Right atrium auricular region (tissue), 2 donors: ENCODE results near the gene MLC1. TPM values are rescaled to one million over a fixed set of nuclear protein-coding genes. Genes with fewer than 3 reads are reported as not detected.

ENCODE experiments used
- DNase-seq: peaks from one replicate; pipeline ENCODE4 v3.0.0-alpha.2; 2019; ENCODE audit warnings: low spot score
- H3K27ac ChIP-seq, 2 donors: fragments of 200-600 bp; sonication (generic); 1 replicate in 1 of 2; 2 replicates in 1 of 2; pipeline ENCODE4 v1.5.1; 2016 to 2019
- H3K27me3 ChIP-seq, 2 donors: fragments of 200-600 bp; sonication (generic); one replicate each; pipeline versions ENCODE4 v1.5.1 to v1.6.0; 2017 to 2019
- H3K36me3 ChIP-seq: fragments of 200-600 bp; sonication (generic); one replicate; pipeline ENCODE4 v1.5.1; 2016
- H3K4me1 ChIP-seq, 2 donors: fragments of 200-600 bp; sonication (generic); one replicate each; pipeline versions ENCODE4 v1.5.1 to v1.6.0; 2017 to 2019
- H3K4me3 ChIP-seq, 2 donors: fragments of 200-600 bp; sonication (generic); 1 replicate in 1 of 2; 2 replicates in 1 of 2; pipeline ENCODE4 v1.5.1; 2017 to 2019; ENCODE audit warnings: mild to moderate bottlenecking in 1 of 2, moderate library complexity in 1 of 2
- H3K9me3 ChIP-seq, 2 donors: fragments of 200-600 bp; sonication (generic); one replicate each; pipeline ENCODE4 v1.5.1; 2019
- total RNA-seq, 2 donors: library from RNA; depleted of rRNA; stranded (reverse); fragments of >200 nt; gene quantifications; one replicate each; pipeline ENCODE4 v1.1.0, GENCODE V29; 2016
- TF ChIP-seq, protein P1 (sequence below), 2 donors: fragments of 200-600 bp; sonication (generic); IDR thresholded peaks; one replicate each; pipeline ENCODE4 v1.5.1; 2019; ENCODE audit warnings: antibody characterized with exemption in 2 of 2

Gene MLC1
- total RNA-seq, 2 donors from 2014 or later, result 0.71 TPM; not detected in 1

DNA sequence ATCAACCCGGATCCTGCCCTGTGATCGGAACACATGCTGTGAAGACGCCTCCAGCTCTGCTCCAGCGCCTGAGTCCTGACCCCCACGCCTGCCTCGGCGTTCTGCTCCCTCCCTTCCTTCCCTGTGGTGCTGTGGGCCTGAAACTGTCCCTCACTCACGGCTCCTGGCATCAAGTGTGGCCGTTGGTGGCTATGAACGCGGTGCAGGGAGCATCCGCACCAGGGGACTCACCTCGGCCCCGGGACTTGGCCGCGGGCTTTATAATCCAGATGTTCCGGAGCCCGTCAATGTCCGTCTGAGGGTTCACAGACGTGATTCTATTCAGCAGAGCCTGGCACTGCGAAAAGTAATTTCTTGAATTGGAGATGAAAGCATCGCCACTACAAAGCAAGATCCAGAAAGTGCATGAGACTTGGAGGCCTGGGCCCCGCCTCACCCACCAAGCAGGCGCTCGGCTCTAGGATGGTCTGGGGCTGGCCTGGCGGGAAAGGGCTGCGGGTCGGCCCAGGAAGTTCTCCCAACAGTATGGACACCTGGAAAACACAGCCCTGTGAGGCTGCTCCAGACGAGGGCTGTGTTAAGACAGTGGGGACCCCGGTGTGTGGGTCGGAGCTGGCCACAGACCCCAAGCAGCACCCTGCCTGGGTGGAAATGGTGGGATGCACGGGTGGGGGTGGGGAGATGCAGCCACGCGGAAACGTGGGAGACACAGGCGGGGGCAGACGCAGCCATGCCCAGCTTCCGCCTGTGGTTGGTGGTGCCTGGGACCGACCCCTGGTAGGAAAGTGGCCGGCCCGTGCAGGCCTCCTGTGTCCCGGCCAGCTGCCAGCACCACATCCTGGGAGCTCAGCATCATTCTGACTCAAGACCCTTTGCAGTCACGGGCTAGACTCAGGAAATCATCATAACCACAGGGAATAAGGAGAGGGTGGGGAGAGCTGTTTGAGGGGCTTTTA, 50.8 kb downstream of the MLC1 start:
- Histone ChIP-seq H3K9me3 (peaks cover 0 to 14% of the 10 kb centered on the region in 2 donors), H3K27ac (no peak overlapping the region), H3K36me3 (no peaks in the 10 kb centered on the region), H3K27me3 (no peaks in the 10 kb centered on the region), H3K4me1 (peaks cover 0 to 11% of the 10 kb centered on the region in 2 donors), H3K4me3 (no peak overlapping the region)
- TF ChIP-seq, protein P1, sequence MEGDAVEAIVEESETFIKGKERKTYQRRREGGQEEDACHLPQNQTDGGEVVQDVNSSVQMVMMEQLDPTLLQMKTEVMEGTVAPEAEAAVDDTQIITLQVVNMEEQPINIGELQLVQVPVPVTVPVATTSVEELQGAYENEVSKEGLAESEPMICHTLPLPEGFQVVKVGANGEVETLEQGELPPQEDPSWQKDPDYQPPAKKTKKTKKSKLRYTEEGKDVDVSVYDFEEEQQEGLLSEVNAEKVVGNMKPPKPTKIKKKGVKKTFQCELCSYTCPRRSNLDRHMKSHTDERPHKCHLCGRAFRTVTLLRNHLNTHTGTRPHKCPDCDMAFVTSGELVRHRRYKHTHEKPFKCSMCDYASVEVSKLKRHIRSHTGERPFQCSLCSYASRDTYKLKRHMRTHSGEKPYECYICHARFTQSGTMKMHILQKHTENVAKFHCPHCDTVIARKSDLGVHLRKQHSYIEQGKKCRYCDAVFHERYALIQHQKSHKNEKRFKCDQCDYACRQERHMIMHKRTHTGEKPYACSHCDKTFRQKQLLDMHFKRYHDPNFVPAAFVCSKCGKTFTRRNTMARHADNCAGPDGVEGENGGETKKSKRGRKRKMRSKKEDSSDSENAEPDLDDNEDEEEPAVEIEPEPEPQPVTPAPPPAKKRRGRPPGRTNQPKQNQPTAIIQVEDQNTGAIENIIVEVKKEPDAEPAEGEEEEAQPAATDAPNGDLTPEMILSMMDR (IDR thresholded peaks at IDR 0.05), result no peak
- DNase-seq, result no peak

GRCh38 chr22:50032941-50033601, 52.2 kb downstream of the MLC1 start:
- no peak overlapping the region for H3K27ac ChIP-seq
- H3K4me3 ChIP-seq, result no peak overlapping the region
- no peak for DNase-seq
- H3K9me3 ChIP-seq, result peaks cover 0 to under 1% of the 10 kb centered on the region in 2 donors
- no peaks in the 10 kb centered on the region for H3K36me3 ChIP-seq
- H3K4me1 ChIP-seq, result peaks cover 0 to 11% of the 10 kb centered on the region in 2 donors
- no peaks in the 10 kb centered on the region for H3K27me3 ChIP-seq
- TF ChIP-seq, protein P1 (IDR thresholded peaks at IDR 0.05), result no peak

GRCh38 chr22:50032109-50032871, 52.9 kb downstream of the MLC1 start:
- H3K4me1 ChIP-seq, result peaks cover 0 to 11% of the 10 kb centered on the region in 2 donors
- H3K36me3 ChIP-seq, result no peaks in the 10 kb centered on the region
- H3K9me3 ChIP-seq, result no peaks in the 10 kb centered on the region
- no peak for DNase-seq
- no peak overlapping the region for H3K4me3 ChIP-seq
- H3K27ac ChIP-seq, result no peak overlapping the region
- no peaks in the 10 kb centered on the region for H3K27me3 ChIP-seq
- TF ChIP-seq, protein P1 (IDR thresholded peaks at IDR 0.05), result no peak

GRCh38 chr22:50031189-50032091, 53.8 kb downstream of the MLC1 start:
- Histone ChIP-seq H3K4me1 (peaks cover 0 to 11% of the 10 kb centered on the region in 2 donors), H3K36me3 (no peaks in the 10 kb centered on the region), H3K4me3 (no peak overlapping the region), H3K27ac (no peak overlapping the region), H3K9me3 (no peaks in the 10 kb centered on the region), H3K27me3 (no peaks in the 10 kb centered on the region)
- TF ChIP-seq, protein P1 (IDR thresholded peaks at IDR 0.05), result no peak
- DNase-seq, result no peak
